GM21737 (cell line): ENCODE measurements around the gene PDGFRA.
"Not testable (repeated sequence)": the region's sequence is repeated elsewhere in the genome, so short reads cannot be mapped to it uniquely, and the experiment has no call there.

ENCODE experiments used
- ATAC-seq: cut with Tn5 transposase; IDR thresholded peaks from one replicate; pipeline ENCODE4 v1.9.1; 2021; ENCODE audit warnings: mild to moderate bottlenecking, moderate library complexity; ENCODE audit not compliant: unreplicated experiment

PDGFRA gene

GRCh38 chr4:54227256-54228055 lies 1.6 kb upstream of the PDGFRA start:
- ATAC-seq: no peak

- ATAC-seq: no peak
These were observed 1.0 kb upstream of the PDGFRA start for GRCh38 chr4:54228056-54228527.

GRCh38 chr4:54228546-54228945 lies 547 bp upstream of the PDGFRA start:
- ATAC-seq: no peak

- ATAC-seq: no peak
These were observed 764 bp downstream of the PDGFRA start for GRCh38 chr4:54229631-54230483.

- no peak for ATAC-seq
These were observed 1.7 kb downstream of the PDGFRA start for GRCh38 chr4:54230484-54231418.

GRCh38 chr4:54231419-54231767 lies 2.3 kb downstream of the PDGFRA start:
- ATAC-seq: no peak

GRCh38 chr4:54231768-54232688 lies 2.9 kb downstream of the PDGFRA start:
- no peak for ATAC-seq

GRCh38 chr4:54233277-54233696 lies 4.2 kb downstream of the PDGFRA start:
- peak; percentile 89 for ATAC-seq

GRCh38 chr4:54233697-54234496 lies 4.8 kb downstream of the PDGFRA start:
- ATAC-seq: no peak

- ATAC-seq: no peak
These were observed 5.6 kb downstream of the PDGFRA start for GRCh38 chr4:54234497-54235205.

GRCh38 chr4:54236316-54236715 lies 7.2 kb downstream of the PDGFRA start:
- not testable (repeated sequence) for ATAC-seq

GRCh38 chr4:54237770-54238169 lies 8.7 kb downstream of the PDGFRA start:
- ATAC-seq: no peak

- no peak for ATAC-seq
These were observed 9.3 kb downstream of the PDGFRA start for GRCh38 chr4:54238389-54238788.

- not testable (repeated sequence) for ATAC-seq
These were observed 12.3 kb downstream of the PDGFRA start for GRCh38 chr4:54241268-54241823.

- not testable (repeated sequence) for ATAC-seq
These were observed 14.4 kb downstream of the PDGFRA start for GRCh38 chr4:54243541-54243940.

- ATAC-seq: not testable (repeated sequence)
These were observed 23.2 kb downstream of the PDGFRA start for GRCh38 chr4:54252312-54252711.

GRCh38 chr4:54254116-54254914 lies 25.2 kb downstream of the PDGFRA start:
- ATAC-seq: no peak
